Measurements from ENCODE around the gene INTS1. TPM values are rescaled to one million over a fixed set of nuclear protein-coding genes. Genes with fewer than 3 reads are reported as not detected.

Gene INTS1
- polyA plus RNA-seq, 1 donor from 2014 or later, result 21.1 TPM

DNA sequence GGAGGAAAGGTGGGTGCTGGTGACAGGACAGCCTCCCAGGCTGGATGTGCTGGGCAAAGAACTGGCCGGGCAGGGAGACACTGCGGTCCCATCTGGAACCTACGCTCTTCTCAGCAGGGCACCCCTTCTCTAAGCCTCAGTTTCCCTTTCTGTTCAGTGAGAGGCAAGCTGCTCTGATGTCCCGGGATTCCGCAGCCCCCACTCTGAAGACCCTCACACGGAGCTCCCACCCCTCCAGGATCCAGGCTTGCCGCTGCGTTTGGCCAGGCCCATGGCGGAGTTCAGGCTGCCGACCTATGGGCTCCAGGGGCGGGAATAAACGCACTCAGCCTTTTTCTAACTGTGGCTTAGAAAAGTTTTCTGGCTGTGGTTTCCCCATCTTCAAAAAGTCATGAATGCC lies 10.2 kb upstream of the INTS1 start:
- Histone ChIP-seq H3K4me3 (ENCODE audit: low read length) (no peak overlapping the region), H3K27me3 (ENCODE audit: insufficient read depth, low read depth, low read length) (no peaks in the 10 kb centered on the region), H4K20me1 (ENCODE audit: insufficient read depth) (no peaks in the 10 kb centered on the region), H3K4me2 (ENCODE audit: low read length) (no peak overlapping the region), H3F3A (ENCODE audit: insufficient read depth, low read length, poor library complexity, severe bottlenecking) (no peaks in the 10 kb centered on the region), H3K79me2 (replicated peaks; ENCODE audit: insufficient read depth, low read length) (no peaks in the 10 kb centered on the region), H3K9ac (ENCODE audit: low read length) (no peak overlapping the region), H3K36me3 (ENCODE audit: insufficient read depth, low read length) (no peaks in the 10 kb centered on the region), H3K9me2 (ENCODE audit: insufficient read depth, low read length) (no peaks in the 10 kb centered on the region), H2AFZ (ENCODE audit: low read depth, low read length) (no peak overlapping the region), H3K9me3 (ENCODE audit: low read length) (no peaks in the 10 kb centered on the region), H3K27ac (ENCODE audit: low read length) (no peak overlapping the region)
- TF ChIP-seq, protein P1, sequence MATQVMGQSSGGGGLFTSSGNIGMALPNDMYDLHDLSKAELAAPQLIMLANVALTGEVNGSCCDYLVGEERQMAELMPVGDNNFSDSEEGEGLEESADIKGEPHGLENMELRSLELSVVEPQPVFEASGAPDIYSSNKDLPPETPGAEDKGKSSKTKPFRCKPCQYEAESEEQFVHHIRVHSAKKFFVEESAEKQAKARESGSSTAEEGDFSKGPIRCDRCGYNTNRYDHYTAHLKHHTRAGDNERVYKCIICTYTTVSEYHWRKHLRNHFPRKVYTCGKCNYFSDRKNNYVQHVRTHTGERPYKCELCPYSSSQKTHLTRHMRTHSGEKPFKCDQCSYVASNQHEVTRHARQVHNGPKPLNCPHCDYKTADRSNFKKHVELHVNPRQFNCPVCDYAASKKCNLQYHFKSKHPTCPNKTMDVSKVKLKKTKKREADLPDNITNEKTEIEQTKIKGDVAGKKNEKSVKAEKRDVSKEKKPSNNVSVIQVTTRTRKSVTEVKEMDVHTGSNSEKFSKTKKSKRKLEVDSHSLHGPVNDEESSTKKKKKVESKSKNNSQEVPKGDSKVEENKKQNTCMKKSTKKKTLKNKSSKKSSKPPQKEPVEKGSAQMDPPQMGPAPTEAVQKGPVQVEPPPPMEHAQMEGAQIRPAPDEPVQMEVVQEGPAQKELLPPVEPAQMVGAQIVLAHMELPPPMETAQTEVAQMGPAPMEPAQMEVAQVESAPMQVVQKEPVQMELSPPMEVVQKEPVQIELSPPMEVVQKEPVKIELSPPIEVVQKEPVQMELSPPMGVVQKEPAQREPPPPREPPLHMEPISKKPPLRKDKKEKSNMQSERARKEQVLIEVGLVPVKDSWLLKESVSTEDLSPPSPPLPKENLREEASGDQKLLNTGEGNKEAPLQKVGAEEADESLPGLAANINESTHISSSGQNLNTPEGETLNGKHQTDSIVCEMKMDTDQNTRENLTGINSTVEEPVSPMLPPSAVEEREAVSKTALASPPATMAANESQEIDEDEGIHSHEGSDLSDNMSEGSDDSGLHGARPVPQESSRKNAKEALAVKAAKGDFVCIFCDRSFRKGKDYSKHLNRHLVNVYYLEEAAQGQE (IDR thresholded peaks at IDR 0.05; ENCODE audit: borderline replicate concordance), result no peak
- TF ChIP-seq MXI1 (conservative IDR thresholded peaks at IDR 0.05; ENCODE audit: poor library complexity, severe bottlenecking), result no peak
- TF ChIP-seq, protein P2, sequence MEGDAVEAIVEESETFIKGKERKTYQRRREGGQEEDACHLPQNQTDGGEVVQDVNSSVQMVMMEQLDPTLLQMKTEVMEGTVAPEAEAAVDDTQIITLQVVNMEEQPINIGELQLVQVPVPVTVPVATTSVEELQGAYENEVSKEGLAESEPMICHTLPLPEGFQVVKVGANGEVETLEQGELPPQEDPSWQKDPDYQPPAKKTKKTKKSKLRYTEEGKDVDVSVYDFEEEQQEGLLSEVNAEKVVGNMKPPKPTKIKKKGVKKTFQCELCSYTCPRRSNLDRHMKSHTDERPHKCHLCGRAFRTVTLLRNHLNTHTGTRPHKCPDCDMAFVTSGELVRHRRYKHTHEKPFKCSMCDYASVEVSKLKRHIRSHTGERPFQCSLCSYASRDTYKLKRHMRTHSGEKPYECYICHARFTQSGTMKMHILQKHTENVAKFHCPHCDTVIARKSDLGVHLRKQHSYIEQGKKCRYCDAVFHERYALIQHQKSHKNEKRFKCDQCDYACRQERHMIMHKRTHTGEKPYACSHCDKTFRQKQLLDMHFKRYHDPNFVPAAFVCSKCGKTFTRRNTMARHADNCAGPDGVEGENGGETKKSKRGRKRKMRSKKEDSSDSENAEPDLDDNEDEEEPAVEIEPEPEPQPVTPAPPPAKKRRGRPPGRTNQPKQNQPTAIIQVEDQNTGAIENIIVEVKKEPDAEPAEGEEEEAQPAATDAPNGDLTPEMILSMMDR (IDR thresholded peaks at IDR 0.05; ENCODE audit: poor library complexity, severe bottlenecking), result no peak
- no peak for TF ChIP-seq EZH2 (IDR thresholded peaks at IDR 0.05; ENCODE audit: borderline replicate concordance, insufficient read depth, low read length, poor library complexity, severe bottlenecking)
- TF ChIP-seq RAD21 (conservative IDR thresholded peaks at IDR 0.05), result no peak
- no peak for TF ChIP-seq SMC3 (conservative IDR thresholded peaks at IDR 0.05; ENCODE audit: poor library complexity)
- no peak for TF ChIP-seq EP300 (conservative IDR thresholded peaks at IDR 0.05; ENCODE audit: poor library complexity, severe bottlenecking)
- TF ChIP-seq TAF1 (IDR thresholded peaks at IDR 0.05; ENCODE audit: low read depth), result no peak

DNA sequence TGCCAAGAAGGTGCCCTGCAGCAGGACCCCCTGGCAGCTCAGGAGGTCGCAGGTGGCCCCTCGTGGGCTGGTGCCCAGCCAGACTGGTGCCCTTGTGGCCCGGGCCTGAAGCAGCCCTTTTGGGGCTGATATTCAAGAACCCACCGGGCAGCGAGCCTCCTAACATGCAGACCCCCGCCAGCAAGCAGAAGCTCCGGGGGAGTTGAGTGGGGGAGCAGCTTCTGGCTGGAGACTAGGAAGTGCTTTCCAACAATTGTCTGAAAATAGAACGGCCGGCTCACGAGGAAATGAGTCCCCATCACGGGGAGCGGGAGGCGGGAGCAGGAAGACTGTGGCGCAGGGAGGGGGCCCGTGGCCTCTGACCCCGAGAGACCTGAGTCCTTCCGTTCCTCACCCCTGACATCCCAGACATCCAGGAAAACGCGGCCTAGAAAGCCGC lies 9.5 kb upstream of the INTS1 start:
- no peak overlapping the region for H3K27ac ChIP-seq (ENCODE audit: low read length)
- no peaks in the 10 kb centered on the region for H3K9me3 ChIP-seq (ENCODE audit: low read length)
- no peaks in the 10 kb centered on the region for H3K27me3 ChIP-seq (ENCODE audit: insufficient read depth, low read depth, low read length)
- no peaks in the 10 kb centered on the region for H4K20me1 ChIP-seq (ENCODE audit: insufficient read depth)
- no peak overlapping the region for H2AFZ ChIP-seq (ENCODE audit: low read depth, low read length)
- H3K36me3 ChIP-seq (ENCODE audit: insufficient read depth, low read length), result no peaks in the 10 kb centered on the region
- H3K9ac ChIP-seq (ENCODE audit: low read length), result no peak overlapping the region
- TF ChIP-seq MXI1 (conservative IDR thresholded peaks at IDR 0.05; ENCODE audit: poor library complexity, severe bottlenecking), result no peak
- no peak for TF ChIP-seq RAD21 (conservative IDR thresholded peaks at IDR 0.05)
- TF ChIP-seq, protein P1 (IDR thresholded peaks at IDR 0.05; ENCODE audit: borderline replicate concordance), result no peak
- TF ChIP-seq SMC3 (conservative IDR thresholded peaks at IDR 0.05; ENCODE audit: poor library complexity), result no peak
- TF ChIP-seq, protein P2 (IDR thresholded peaks at IDR 0.05; ENCODE audit: poor library complexity, severe bottlenecking), result no peak
- TF ChIP-seq TAF1 (IDR thresholded peaks at IDR 0.05; ENCODE audit: low read depth), result no peak
- no peak for TF ChIP-seq EZH2 (IDR thresholded peaks at IDR 0.05; ENCODE audit: borderline replicate concordance, insufficient read depth, low read length, poor library complexity, severe bottlenecking)
- TF ChIP-seq POLR2AphosphoS5 (IDR thresholded peaks at IDR 0.05), result no peak
- no peak for TF ChIP-seq EP300 (conservative IDR thresholded peaks at IDR 0.05; ENCODE audit: poor library complexity, severe bottlenecking)
- no peak overlapping the region for H3K4me2 ChIP-seq (ENCODE audit: low read length)
- H3K4me3 ChIP-seq (ENCODE audit: low read length), result no peak overlapping the region
- H3K79me2 ChIP-seq (replicated peaks; ENCODE audit: insufficient read depth, low read length), result no peaks in the 10 kb centered on the region
- no peaks in the 10 kb centered on the region for H3K9me2 ChIP-seq (ENCODE audit: insufficient read depth, low read length)
- no peaks in the 10 kb centered on the region for H3F3A ChIP-seq (ENCODE audit: insufficient read depth, low read length, poor library complexity, severe bottlenecking)
